BJ (cell line): Measurements from ENCODE around the gene CCNYL1. TPM values are rescaled to one million over a fixed set of nuclear protein-coding genes. Genes with fewer than 3 reads are reported as not detected.
"Not testable (repeated sequence)": the region's sequence is repeated elsewhere in the genome, so short reads cannot be mapped to it uniquely, and the experiment has no call there.

Experiments
- CTCF ChIA-PET: fragments of 350-600 bp; formaldehyde crosslinking; extraction: SDS; loops from one replicate; lab custom pipeline; 2021; ENCODE audit warnings: antibody characterized with exemption, inconsistent platforms; lab: Yijun Ruan, JAX
- POLR2A ChIA-PET: fragments of 300-600 bp; sonication (Branson Sonifier 250); formaldehyde crosslinking; extraction: SDS; loops from one replicate; lab custom pipeline; 2021; ENCODE audit warnings: antibody characterized with exemption; lab: Charles Lee
- DNase-seq: peaks from one replicate; pipeline ENCODE4 v3.0.0-alpha.2; 2011; ENCODE audit warnings: low read depth
- H3K27me3 ChIP-seq: 2 replicates; pipeline ENCODE4 v1.6.0; 2011; ENCODE audit warnings: low read length; ENCODE audit not compliant: control insufficient read depth, insufficient read depth
- H3K36me3 ChIP-seq: 2 replicates; pipeline ENCODE4 v1.5.1; 2011; ENCODE audit warnings: low read length; ENCODE audit not compliant: control insufficient read depth, insufficient read depth
- H3K4me3 ChIP-seq: 2 replicates; pipeline ENCODE4 v1.5.1; 2011; ENCODE audit warnings: low read depth, mild to moderate bottlenecking, control low read depth, low read length
- polyA plus RNA-seq: library from polyadenylated mRNA; depleted of rRNA; stranded (reverse); fragments of >200 nt; gene quantifications from 2 replicates; pipeline ENCODE4 v1.2.3, GENCODE V29; 2011
- TF ChIP-seq, protein P1 (sequence below): IDR thresholded peaks from 2 replicates; pipeline ENCODE4 v1.5.1; 2011; ENCODE audit warnings: low read depth, mild to moderate bottlenecking, control low read depth, inconsistent platforms, low read length, moderate library complexity; ENCODE audit not compliant: insufficient read depth

Gene CCNYL1
- polyA plus RNA-seq, 1 experiment = 9.6 TPM

DNA sequence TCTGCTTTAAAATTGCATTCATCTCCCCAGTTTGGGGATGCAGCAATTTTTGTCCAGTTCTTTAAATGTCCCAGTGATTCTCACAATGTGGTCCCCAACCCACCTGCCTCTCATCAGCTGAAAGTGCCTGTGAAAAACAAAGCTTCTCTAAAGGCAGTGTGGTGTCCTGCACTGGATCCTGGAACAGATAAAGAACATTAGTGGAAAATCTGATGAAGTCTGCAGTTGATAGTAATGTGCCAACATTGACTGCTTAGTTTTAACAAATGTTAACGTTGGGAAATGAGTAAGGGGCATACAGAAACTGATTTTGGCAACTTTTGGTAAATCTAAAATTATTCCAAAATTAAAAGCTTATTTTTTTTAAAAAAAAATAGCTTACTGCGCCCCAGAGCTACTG, 49.0 kb downstream of the CCNYL1 start:
- H3K4me3 ChIP-seq = no peak overlapping the region
- CTCF ChIA-PET = interaction anchor here (1.6 kb wide), 1 partner anchor 280 kb away, joined by 5 read pairs; no protein-coding TSS in a partner anchor
- POLR2A ChIA-PET = interaction anchor here (0.7 kb wide), 1 partner anchor 212 kb away, joined by 6 read pairs; no protein-coding TSS in a partner anchor
- TF ChIP-seq, protein P1, sequence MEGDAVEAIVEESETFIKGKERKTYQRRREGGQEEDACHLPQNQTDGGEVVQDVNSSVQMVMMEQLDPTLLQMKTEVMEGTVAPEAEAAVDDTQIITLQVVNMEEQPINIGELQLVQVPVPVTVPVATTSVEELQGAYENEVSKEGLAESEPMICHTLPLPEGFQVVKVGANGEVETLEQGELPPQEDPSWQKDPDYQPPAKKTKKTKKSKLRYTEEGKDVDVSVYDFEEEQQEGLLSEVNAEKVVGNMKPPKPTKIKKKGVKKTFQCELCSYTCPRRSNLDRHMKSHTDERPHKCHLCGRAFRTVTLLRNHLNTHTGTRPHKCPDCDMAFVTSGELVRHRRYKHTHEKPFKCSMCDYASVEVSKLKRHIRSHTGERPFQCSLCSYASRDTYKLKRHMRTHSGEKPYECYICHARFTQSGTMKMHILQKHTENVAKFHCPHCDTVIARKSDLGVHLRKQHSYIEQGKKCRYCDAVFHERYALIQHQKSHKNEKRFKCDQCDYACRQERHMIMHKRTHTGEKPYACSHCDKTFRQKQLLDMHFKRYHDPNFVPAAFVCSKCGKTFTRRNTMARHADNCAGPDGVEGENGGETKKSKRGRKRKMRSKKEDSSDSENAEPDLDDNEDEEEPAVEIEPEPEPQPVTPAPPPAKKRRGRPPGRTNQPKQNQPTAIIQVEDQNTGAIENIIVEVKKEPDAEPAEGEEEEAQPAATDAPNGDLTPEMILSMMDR = no peak
- no peak for DNase-seq
- no peaks in the 10 kb centered on the region for H3K27me3 ChIP-seq
- no peaks in the 10 kb centered on the region for H3K36me3 ChIP-seq

DNA sequence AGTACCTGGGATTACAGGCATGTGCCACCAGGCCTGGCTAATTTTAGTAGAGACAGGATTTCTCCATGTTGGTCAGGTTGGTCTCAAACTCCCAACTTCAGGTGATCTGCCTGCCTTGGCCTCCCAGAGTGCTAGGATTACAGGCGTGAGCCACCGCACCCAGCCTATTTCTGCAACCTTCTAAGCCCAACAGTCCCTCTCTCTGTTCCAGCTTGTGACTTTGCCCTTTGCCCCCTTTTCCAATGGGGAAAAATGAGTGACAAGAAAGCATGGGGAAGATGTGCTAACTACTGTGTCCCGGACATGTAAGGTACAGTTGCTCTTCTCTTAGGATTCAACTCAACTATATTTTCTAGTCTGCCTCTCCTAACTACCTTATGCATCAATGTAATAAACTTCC, 50.0 kb downstream of the CCNYL1 start:
- DNase-seq, H3K36me3 ChIP-seq, H3K27me3 ChIP-seq, POLR2A ChIA-PET, H3K4me3 ChIP-seq: not testable (repeated sequence)
- CTCF ChIA-PET = interaction anchor here (1.6 kb wide), 1 partner anchor 279 kb away, joined by 5 read pairs; no protein-coding TSS in a partner anchor

DNA sequence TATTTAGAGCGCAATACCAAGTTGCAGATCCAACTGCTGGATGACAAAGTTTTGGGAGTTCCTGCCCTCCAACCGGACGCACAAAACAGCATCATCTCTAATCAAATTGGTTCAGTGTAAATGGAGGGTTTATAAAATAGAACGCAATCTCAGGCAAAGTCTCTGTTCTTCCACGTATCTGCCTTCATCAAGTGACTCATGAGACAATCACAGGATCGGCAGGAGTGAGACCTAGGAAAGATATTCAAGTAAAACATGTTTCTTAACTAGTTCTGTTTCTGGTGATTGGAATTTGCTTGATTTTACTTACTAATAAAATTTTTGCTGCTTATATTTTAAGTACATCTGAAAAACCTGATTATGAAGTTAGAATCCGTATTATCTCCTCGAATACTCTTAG, 50.7 kb downstream of the CCNYL1 start:
- DNase-seq = no peak

DNA sequence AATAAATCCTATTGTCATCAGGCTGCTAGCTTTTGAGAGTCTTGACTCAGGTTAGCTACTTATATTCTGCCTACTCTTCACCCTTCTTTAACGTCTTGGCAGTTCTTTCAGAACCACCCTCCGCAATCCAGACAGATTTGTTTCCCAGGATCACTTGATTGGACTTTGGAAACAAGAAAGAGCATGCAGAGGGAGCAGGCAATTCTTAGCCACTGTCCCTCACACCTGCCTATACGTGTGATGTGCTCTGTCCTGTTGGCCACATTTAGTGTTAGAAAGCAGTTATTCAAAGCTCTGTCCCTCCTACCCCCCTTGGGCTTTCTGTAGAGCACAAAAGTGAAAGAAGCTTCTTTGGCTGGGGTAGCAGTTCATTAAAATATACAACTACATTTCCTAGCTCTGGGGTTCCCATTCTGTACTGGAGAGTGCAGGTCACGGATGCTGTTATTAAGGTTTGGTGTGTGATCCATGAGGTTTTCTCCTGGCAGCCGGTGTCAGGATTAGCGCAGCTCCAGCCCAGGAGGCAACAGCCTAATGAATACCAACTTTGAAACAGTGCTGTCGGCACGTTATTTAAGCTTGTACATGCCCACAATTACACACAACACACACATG, 52.0 kb downstream of the CCNYL1 start:
- H3K4me3 ChIP-seq = no peak overlapping the region
- peaks cover 1% of the 10 kb centered on the region; the same call in 1 of the 2 replicates for H3K27me3 ChIP-seq
- H3K36me3 ChIP-seq = no peaks in the 10 kb centered on the region
- POLR2A ChIA-PET = interaction anchor here (0.5 kb wide), 1 partner anchor 305 kb away, joined by 3 read pairs; no protein-coding TSS in a partner anchor
- CTCF ChIA-PET = interaction anchor here (0.6 to 1.7 kb wide), 5 partner anchors 9 to 539 kb away, joined by 3 to 5 read pairs (median 3); no protein-coding TSS in a partner anchor
- DNase-seq = no peak
- TF ChIP-seq, protein P1 = no peak

More for the DNA sequence above, 50.7 kb downstream of the CCNYL1 start:
- Histone ChIP-seq H3K4me3 (no peak overlapping the region), H3K36me3 (no peaks in the 10 kb centered on the region), H3K27me3 (peaks cover 1% of the 10 kb centered on the region; the same call in 1 of the 2 replicates)
- ChIA-PET CTCF (no interaction called here), POLR2A (no interaction called here)
- TF ChIP-seq, protein P1 = no peak

DNA sequence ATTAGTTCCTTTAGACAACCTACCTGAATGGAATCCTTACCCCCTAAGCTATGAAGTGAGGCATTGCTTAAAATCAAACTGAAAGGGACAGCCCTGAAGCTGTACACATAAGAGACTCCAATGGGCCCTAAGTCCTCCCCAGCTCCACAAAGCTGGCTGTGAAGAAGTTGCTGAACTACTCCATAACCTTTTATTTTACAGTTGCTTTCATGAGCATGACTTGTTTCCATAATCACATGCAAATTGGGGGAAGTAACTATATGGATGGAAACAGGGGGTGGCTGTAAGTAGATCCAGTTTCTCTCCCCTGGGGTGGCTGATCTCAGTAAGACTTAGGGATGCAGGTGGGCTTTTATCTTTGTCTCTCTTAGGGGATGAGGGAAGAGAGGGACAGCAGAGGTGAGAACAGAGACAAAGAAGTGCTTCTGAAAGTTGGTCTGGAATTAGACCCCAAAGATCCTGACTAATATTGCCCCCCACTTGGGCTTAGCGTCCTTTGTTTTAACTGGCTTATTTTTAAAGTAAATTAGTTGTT, 52.7 kb downstream of the CCNYL1 start:
- H3K4me3 ChIP-seq = no peak overlapping the region
- ChIA-PET POLR2A (no interaction called here), CTCF (interaction anchor here (0.6 to 1.7 kb wide), 5 partner anchors 10 to 538 kb away, joined by 3 to 5 read pairs (median 3); no protein-coding TSS in a partner anchor)
- H3K27me3 ChIP-seq = peaks cover 1% of the 10 kb centered on the region; the same call in 1 of the 2 replicates
- no peaks in the 10 kb centered on the region for H3K36me3 ChIP-seq
- no peak for DNase-seq
- TF ChIP-seq, protein P1 = no peak
